OCI-LY7 (cell line): ENCODE results near the gene SERINC1. TPM values are rescaled to one million over a fixed set of nuclear protein-coding genes. Genes with fewer than 3 reads are reported as not detected.

ENCODE experiments used
- BruUV-seq: library from RNA; stranded (reverse); fragments of 400-500 nt; replicated peaks from 2 replicates; lab custom pipeline; 2021; lab: Mats Ljungman, UMichigan
- CTCF ChIA-PET: fragments of 300-600 bp; sonication (Branson Sonifier 250); formaldehyde crosslinking; loops from one replicate; lab custom pipeline; 2022; ENCODE audit warnings: antibody characterized with exemption; ENCODE audit not compliant: unreplicated experiment; lab: Charles Lee
- POLR2A ChIA-PET: fragments of 300-600 bp; sonication (Branson Sonifier 250); formaldehyde crosslinking; loops from one replicate; lab custom pipeline; 2022; ENCODE audit warnings: antibody characterized with exemption; lab: Charles Lee
- DNase-seq: peaks from one replicate; pipeline ENCODE4 v3.0.0-alpha.2; 2015; ENCODE audit warnings: low spot score
- H2AFZ ChIP-seq: fragments of 200-600 bp; sonication (generic), shearing (Covaris generic); 2 replicates; pipeline ENCODE4 v1.6.1; 2014; ENCODE audit warnings: mild to moderate bottlenecking, antibody characterized with exemption, low read length, moderate library complexity
- H3K27ac ChIP-seq: fragments of 200-600 bp; sonication (generic); 2 replicates; pipeline ENCODE4 v1.5.1; 2014; ENCODE audit warnings: mixed run types, low read depth, mild to moderate bottlenecking, moderate library complexity, low read length, inconsistent platforms; ENCODE audit not compliant: poor library complexity, severe bottlenecking
- H3K36me3 ChIP-seq: fragments of 200-600 bp; sonication (generic); 2 replicates; pipeline ENCODE4 v1.6.1; 2014; ENCODE audit warnings: mild to moderate bottlenecking, antibody characterized with exemption, low read length, moderate library complexity, mixed read lengths; ENCODE audit not compliant: insufficient read depth
- H3K4me1 ChIP-seq: fragments of 200-600 bp; sonication (generic); 2 replicates; pipeline ENCODE4 v1.5.1; 2014; ENCODE audit warnings: mild to moderate bottlenecking, low read length; ENCODE audit not compliant: insufficient read depth, poor library complexity, severe bottlenecking
- H3K4me2 ChIP-seq: fragments of 200-600 bp; sonication (generic); 2 replicates; pipeline ENCODE4 v1.6.1; 2014; ENCODE audit warnings: mild to moderate bottlenecking, low read length
- H3K4me3 ChIP-seq: fragments of 200-600 bp; sonication (generic); 2 replicates; pipeline ENCODE4 v1.5.1; 2014; ENCODE audit warnings: mild to moderate bottlenecking, low read depth, low read length; ENCODE audit not compliant: poor library complexity, severe bottlenecking
- H3K79me2 ChIP-seq: fragments of 200-600 bp; sonication (generic); 2 replicates; pipeline ENCODE4 v1.6.1; 2016; ENCODE audit warnings: low read depth, mild to moderate bottlenecking, low read length, moderate library complexity, mixed read lengths; ENCODE audit not compliant: insufficient read depth
- H3K9me2 ChIP-seq: fragments of 200-600 bp; sonication (generic); 2 replicates; pipeline ENCODE4 v1.6.1; 2016; ENCODE audit warnings: mild to moderate bottlenecking, low read length, mixed read lengths; ENCODE audit not compliant: insufficient read depth
- H3K9me3 ChIP-seq: fragments of 200-600 bp; sonication (generic); 2 replicates; pipeline ENCODE4 v1.6.1; 2014; ENCODE audit warnings: mild to moderate bottlenecking, mixed run types, low read length, mixed read lengths
- H4K20me1 ChIP-seq: fragments of 200-600 bp; sonication (generic); 2 replicates; pipeline ENCODE4 v1.6.1; 2014; ENCODE audit warnings: mild to moderate bottlenecking, antibody characterized with exemption, low read length, moderate library complexity, mixed read lengths; ENCODE audit not compliant: insufficient read depth
- EZH2phosphoT487 ChIP-seq: fragments of 200-600 bp; sonication (generic); IDR thresholded peaks from 2 replicates; pipeline ENCODE4 v1.6.1; 2018; ENCODE audit warnings: low read depth, borderline replicate concordance, mild to moderate bottlenecking, mixed run types, antibody characterized with exemption, low read length, moderate library complexity, mixed read lengths
- intact Hi-C: fragments of 100-400 bp; cut with micrococcal nuclease; formaldehyde crosslinking; loops from one replicate; pipeline ENCODE4 v1.10.0; 2022; ENCODE audit not compliant: unreplicated experiment
- total RNA-seq, 2 experiments: library from RNA; depleted of rRNA in 1 of 2; stranded (reverse); fragments of >200 nt in 1 of 2; shearing (Covaris generic) in 1 of 2; gene quantifications; 2 replicates each; pipeline ENCODE4 v1.2.3, GENCODE V29; 2014 to 2022
- TF ChIP-seq, protein P1 (sequence below): fragments of 200-600 bp; sonication (generic); conservative IDR thresholded peaks from 2 replicates; pipeline ENCODE4 v1.5.1; 2014; ENCODE audit warnings: mild to moderate bottlenecking, antibody characterized with exemption, low read length, moderate library complexity, mixed read lengths

Gene SERINC1
- total RNA-seq, 2 experiments from 2014 or later, result 12.8 to 26.0 TPM

DNA sequence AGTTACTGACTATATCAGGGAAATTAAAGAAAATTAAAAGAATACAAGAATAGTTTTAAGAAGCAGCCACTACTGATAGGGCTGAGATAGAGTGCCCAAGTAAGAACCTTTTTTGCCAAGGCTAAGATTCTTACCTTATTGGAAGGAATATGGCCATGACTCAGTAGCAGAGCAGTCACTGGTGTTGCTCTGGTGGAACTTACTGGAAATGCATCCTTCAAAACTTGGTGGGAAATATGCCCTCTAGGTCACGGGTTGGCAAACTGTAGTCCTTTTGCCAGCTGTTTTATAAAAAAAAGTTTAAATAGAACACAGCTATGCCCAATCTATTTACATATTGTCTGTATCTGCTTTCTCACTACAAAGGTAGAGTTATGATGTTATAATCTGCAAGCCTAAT lies 66.2 kb downstream of the SERINC1 start:
- CTCF ChIA-PET, result interaction anchor here (0.6 kb wide), 1 partner anchor 652 kb away, joined by 3 read pairs; no protein-coding TSS in a partner anchor

DNA sequence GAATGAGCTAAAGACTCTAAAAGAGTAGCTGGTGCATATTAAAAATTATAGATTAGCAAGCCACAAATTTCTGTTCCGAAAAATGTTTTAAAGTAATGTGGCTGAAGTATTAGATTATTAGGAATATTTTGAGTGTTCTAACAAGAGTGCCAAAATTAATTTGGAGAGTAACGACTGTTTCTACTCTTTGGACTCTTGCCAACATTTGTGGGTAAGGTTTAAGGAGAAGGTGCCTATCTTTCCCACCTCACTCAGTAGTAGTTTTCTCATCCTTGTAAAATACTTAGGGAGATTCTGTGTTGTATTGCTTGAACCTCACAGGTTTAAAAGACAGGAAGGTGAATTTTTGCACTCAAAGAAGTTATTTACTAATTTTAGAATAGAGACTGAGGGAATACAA lies 67.2 kb downstream of the SERINC1 start:
- Histone ChIP-seq H2AFZ (no peak overlapping the region), H3K27ac (no peak overlapping the region), H3K4me3 (no peak overlapping the region), H3K9me2 (no peaks in the 10 kb centered on the region), H3K4me2 (no peak overlapping the region), H3K4me1 (peaks cover 15% of the 10 kb centered on the region), H4K20me1 (peaks cover 30% of the 10 kb centered on the region), H3K79me2 (peaks cover 95% of the 10 kb centered on the region), H3K9me3 (no peaks in the 10 kb centered on the region; the same call in 1 of the 2 replicates), H3K36me3 (peaks cover 40% of the 10 kb centered on the region)
- ChIA-PET POLR2A (interaction anchor here (1.1 to 2.4 kb wide), 2 partner anchors 8 to 13 kb away, joined by 5 to 7 read pairs; no protein-coding TSS in a partner anchor), CTCF (no interaction called here)
- TF ChIP-seq, protein P1, sequence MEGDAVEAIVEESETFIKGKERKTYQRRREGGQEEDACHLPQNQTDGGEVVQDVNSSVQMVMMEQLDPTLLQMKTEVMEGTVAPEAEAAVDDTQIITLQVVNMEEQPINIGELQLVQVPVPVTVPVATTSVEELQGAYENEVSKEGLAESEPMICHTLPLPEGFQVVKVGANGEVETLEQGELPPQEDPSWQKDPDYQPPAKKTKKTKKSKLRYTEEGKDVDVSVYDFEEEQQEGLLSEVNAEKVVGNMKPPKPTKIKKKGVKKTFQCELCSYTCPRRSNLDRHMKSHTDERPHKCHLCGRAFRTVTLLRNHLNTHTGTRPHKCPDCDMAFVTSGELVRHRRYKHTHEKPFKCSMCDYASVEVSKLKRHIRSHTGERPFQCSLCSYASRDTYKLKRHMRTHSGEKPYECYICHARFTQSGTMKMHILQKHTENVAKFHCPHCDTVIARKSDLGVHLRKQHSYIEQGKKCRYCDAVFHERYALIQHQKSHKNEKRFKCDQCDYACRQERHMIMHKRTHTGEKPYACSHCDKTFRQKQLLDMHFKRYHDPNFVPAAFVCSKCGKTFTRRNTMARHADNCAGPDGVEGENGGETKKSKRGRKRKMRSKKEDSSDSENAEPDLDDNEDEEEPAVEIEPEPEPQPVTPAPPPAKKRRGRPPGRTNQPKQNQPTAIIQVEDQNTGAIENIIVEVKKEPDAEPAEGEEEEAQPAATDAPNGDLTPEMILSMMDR, result no peak
- BruUV-seq, result no TSS peak
- intact Hi-C loops, result no loop called here
- DNase-seq, result no peak

More for the DNA sequence above, 66.2 kb downstream of the SERINC1 start:
- Histone ChIP-seq H3K9me2 (no peaks in the 10 kb centered on the region), H3K36me3 (peaks cover 40% of the 10 kb centered on the region), H3K4me1 (peaks cover 14% of the 10 kb centered on the region), H3K4me2 (no peak overlapping the region), H3K4me3 (no peak overlapping the region), H3K79me2 (peaks cover 100% of the 10 kb centered on the region), H2AFZ (no peak overlapping the region), H4K20me1 (peaks cover 31% of the 10 kb centered on the region), H3K9me3 (no peaks in the 10 kb centered on the region; the same call in 1 of the 2 replicates), H3K27ac (no peak overlapping the region)
- intact Hi-C loops, result no loop called here
- BruUV-seq, result no TSS peak
- TF ChIP-seq, protein P1, result no peak
- TF ChIP-seq EZH2phosphoT487, result no peak
- POLR2A ChIA-PET, result interaction anchor here (1.5 to 2.4 kb wide), 3 partner anchors 9 to 26 kb away, joined by 4 to 5 read pairs (median 4); no protein-coding TSS in a partner anchor
- DNase-seq, result no peak

DNA sequence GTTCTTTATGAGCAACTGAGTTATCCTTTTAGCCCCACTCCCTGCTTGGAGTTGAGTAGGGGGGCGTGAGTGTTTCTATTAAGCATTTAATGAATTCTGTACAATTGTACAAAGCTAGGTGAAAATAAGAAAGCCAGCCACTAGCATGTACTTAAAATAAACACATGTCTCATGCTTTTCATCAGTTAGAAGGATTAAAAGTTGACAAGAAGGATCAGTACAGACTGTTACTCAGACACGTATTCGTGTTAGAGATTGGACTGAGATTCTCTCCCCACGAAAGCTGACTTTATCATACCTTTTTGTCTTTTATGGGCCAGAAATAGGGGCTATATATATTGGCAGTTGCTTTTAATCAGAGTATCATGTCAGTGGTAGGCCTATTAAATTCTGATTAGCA lies 70.5 kb downstream of the SERINC1 start:
- TF ChIP-seq, protein P1, result no peak
- no peak for TF ChIP-seq EZH2phosphoT487
- Histone ChIP-seq H4K20me1 (peaks cover 20% of the 10 kb centered on the region), H3K9me2 (no peaks in the 10 kb centered on the region; the same call in 1 of the 2 replicates), H3K79me2 (peaks cover 62% of the 10 kb centered on the region), H2AFZ (no peak overlapping the region), H3K4me2 (peak overlapping the region; percentile 99), H3K4me3 (peak overlapping the region; percentile 100), H3K4me1 (peaks cover 22% of the 10 kb centered on the region), H3K9me3 (no peaks in the 10 kb centered on the region; the same call in 1 of the 2 replicates), H3K36me3 (peaks cover 27% of the 10 kb centered on the region), H3K27ac (no peak overlapping the region)
- DNase-seq, result no peak
- intact Hi-C loops, result no loop called here
- CTCF ChIA-PET, result no interaction called here
- no TSS peak for BruUV-seq
- POLR2A ChIA-PET, result interaction anchor here (1.1 to 1.2 kb wide), 5 partner anchors 10 to 70 kb away, joined by 3 to 5 read pairs (median 4); no protein-coding TSS in a partner anchor
